ENCODE results near the gene FBXO33. TPM values are rescaled to one million over a fixed set of nuclear protein-coding genes. Genes with fewer than 3 reads are reported as not detected.

Gene FBXO33
- total RNA-seq, 4 donors from 2014 or later = 12.1 to 27.2 (median 20.8) TPM

- H3K4me1 ChIP-seq = no peaks in the 10 kb centered on the region
- intact Hi-C loops (cut with DNase I; ENCODE audit: low total_unique reads) = no loop called here
- DNase-seq = no peak
- no peak overlapping the region for H3K4me3 ChIP-seq
- H3K27me3 ChIP-seq = no peaks in the 10 kb centered on the region
- TF ChIP-seq POLR2A (IDR thresholded peaks at IDR 0.05) = no peak
- TF ChIP-seq CTCF (IDR thresholded peaks at IDR 0.05) = no peak
- peak overlapping the region; percentile 46 to 78 for H3K27ac ChIP-seq
- H3K9me3 ChIP-seq = no peaks in the 10 kb centered on the region
- no peaks in the 10 kb centered on the region for H3K36me3 ChIP-seq
Observed at GRCh38 chr14:39376667-39377403, 55.4 kb downstream of the FBXO33 start.

GRCh38 chr14:39374851-39375250 is 57.4 kb downstream of the FBXO33 start:
- peak overlapping the region in 1 of 2 donors; percentile 11 for H3K27ac ChIP-seq
- TF ChIP-seq POLR2A (IDR thresholded peaks at IDR 0.05) (no peak), CTCF (IDR thresholded peaks at IDR 0.05) (no peak)
- no peaks in the 10 kb centered on the region for H3K9me3 ChIP-seq
- H3K36me3 ChIP-seq = no peaks in the 10 kb centered on the region
- H3K4me1 ChIP-seq = no peaks in the 10 kb centered on the region
- intact Hi-C loops (cut with DNase I; ENCODE audit: low total_unique reads) = no loop called here
- H3K4me3 ChIP-seq = no peak overlapping the region
- H3K27me3 ChIP-seq = no peaks in the 10 kb centered on the region
- no peak for DNase-seq

GRCh38 chr14:39372656-39373055 is 59.6 kb downstream of the FBXO33 start:
- Histone ChIP-seq H3K27me3 (no peaks in the 10 kb centered on the region), H3K9me3 (no peaks in the 10 kb centered on the region), H3K27ac (no peak overlapping the region), H3K4me3 (no peak overlapping the region), H3K36me3 (no peaks in the 10 kb centered on the region), H3K4me1 (no peaks in the 10 kb centered on the region)
- TF ChIP-seq POLR2A (IDR thresholded peaks at IDR 0.05) (no peak), CTCF (IDR thresholded peaks at IDR 0.05) (no peak)
- intact Hi-C loops (cut with DNase I; ENCODE audit: low total_unique reads) = no loop called here
- no peak for DNase-seq

- no peaks in the 10 kb centered on the region for H3K27me3 ChIP-seq
- no peak for TF ChIP-seq POLR2A (IDR thresholded peaks at IDR 0.05)
- TF ChIP-seq CTCF (IDR thresholded peaks at IDR 0.05) = no peak
- no peak overlapping the region for H3K27ac ChIP-seq
- peaks cover 0 to 2% of the 10 kb centered on the region in 2 donors for H3K9me3 ChIP-seq
- DNase-seq = no peak
- H3K4me3 ChIP-seq = no peak overlapping the region
- intact Hi-C loops (cut with DNase I; ENCODE audit: low total_unique reads) = no loop called here
- no peaks in the 10 kb centered on the region for H3K36me3 ChIP-seq
- H3K4me1 ChIP-seq = no peaks in the 10 kb centered on the region
Observed at GRCh38 chr14:39370415-39370814, 61.8 kb downstream of the FBXO33 start.

- no peak overlapping the region for H3K27ac ChIP-seq
- no peaks in the 10 kb centered on the region for H3K36me3 ChIP-seq
- intact Hi-C loops (cut with DNase I; ENCODE audit: low total_unique reads) = no loop called here
- no peak for DNase-seq
- peaks cover 0 to 16% of the 10 kb centered on the region in 2 donors for H3K9me3 ChIP-seq
- no peak overlapping the region for H3K4me3 ChIP-seq
- H3K27me3 ChIP-seq = no peaks in the 10 kb centered on the region
- no peak for TF ChIP-seq POLR2A (IDR thresholded peaks at IDR 0.05)
- TF ChIP-seq CTCF (IDR thresholded peaks at IDR 0.05) = no peak
- H3K4me1 ChIP-seq = no peaks in the 10 kb centered on the region
Observed at GRCh38 chr14:39369029-39369428, 63.2 kb downstream of the FBXO33 start.
